ENCODE data around the gene CEMIP.

- TF ChIP-seq POLR2AphosphoS5 (IDR thresholded peaks at IDR 0.05; ENCODE audit: low read depth, low read length): no peak
- TF ChIP-seq CTCF (IDR thresholded peaks at IDR 0.05): no peak
- no peak for TF ChIP-seq TCF12 (IDR thresholded peaks at IDR 0.05)
- TF ChIP-seq EP300 (IDR thresholded peaks at IDR 0.05; ENCODE audit: borderline replicate concordance in 1 of 2, low read depth in 1 of 2, low read length in 1 of 2): no peak
- no peak for TF ChIP-seq GATA2 (CRISPR knock-in tag; IDR thresholded peaks at IDR 0.05)
- no peak for TF ChIP-seq MAX (IDR thresholded peaks at IDR 0.05; ENCODE audit: low read depth)
These were observed 193.1 kb downstream of the CEMIP start for GRCh38 chr15:80972276-80972675.
